Stimulated activated CD8-positive, alpha-beta memory T cell treated with anti-CD3 and anti-CD28 coated beads, Interleukin-4, amount 100 ng/mL, for 4 hours (primary cell): ENCODE results near the gene ST7L.

Experiments used
- DNase-seq, 2 donors: peaks; one replicate each; pipeline ENCODE4 v3.0.0-alpha.2; 2020; ENCODE audit warnings: low read depth in 2 of 2, low spot score in 1 of 2

Gene ST7L

DNA sequence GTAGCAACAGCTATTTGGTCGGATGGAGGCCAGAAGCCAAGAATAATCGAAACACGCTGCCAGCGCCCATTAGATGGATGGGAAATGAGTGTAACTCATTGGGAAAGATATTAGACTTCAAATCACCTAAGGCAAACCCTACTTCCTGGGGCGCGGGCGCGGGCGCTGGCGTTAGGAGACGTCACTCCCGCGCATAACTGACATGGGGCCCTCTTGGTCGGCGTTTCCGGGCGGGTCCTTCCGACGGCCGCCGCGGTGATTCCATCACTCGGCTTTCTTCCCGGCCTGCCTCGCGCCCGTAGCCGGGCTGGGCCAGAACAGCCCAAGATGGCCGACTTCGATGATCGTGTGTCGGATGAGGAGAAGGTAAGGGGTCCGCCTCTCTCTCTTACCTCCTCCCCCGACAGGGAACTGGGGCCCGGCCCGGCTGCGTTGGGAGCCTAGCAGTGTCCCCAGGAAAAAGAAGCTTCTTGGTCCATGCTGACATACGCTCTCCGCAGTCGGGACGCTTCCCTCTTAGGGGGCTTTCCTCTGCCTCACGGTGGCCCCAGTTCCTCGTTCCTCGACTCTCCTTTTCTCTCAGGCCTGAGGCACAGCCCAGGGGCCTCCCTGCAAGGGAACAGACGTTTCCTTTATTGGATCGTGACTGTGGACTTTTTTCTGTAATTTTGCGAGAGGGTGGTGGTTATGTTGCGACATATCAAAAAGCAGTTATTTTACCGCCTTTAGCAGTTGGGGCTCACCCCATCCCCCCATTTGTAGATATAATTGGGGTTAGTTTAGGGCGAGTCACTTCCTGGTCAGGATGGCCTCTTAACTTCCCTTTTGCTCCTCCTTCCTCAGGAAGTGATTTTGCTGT lies 806 bp upstream of the ST7L start, which contains the start of gene CAPZA1:
Gene CAPZA1 (plus strand): TSS at position 315 of the 859 bp plus-strand sequence. CDS start 13 bp downstream, at position 328.
- peak; percentile 80 to 82 for DNase-seq

- DNase-seq, result no peak
Observed at GRCh38 chr1:112618114-112618720, 724 bp downstream of the ST7L start.

- DNase-seq, result no peak
Observed at GRCh38 chr1:112614460-112615065, 4.4 kb downstream of the ST7L start.

DNA sequence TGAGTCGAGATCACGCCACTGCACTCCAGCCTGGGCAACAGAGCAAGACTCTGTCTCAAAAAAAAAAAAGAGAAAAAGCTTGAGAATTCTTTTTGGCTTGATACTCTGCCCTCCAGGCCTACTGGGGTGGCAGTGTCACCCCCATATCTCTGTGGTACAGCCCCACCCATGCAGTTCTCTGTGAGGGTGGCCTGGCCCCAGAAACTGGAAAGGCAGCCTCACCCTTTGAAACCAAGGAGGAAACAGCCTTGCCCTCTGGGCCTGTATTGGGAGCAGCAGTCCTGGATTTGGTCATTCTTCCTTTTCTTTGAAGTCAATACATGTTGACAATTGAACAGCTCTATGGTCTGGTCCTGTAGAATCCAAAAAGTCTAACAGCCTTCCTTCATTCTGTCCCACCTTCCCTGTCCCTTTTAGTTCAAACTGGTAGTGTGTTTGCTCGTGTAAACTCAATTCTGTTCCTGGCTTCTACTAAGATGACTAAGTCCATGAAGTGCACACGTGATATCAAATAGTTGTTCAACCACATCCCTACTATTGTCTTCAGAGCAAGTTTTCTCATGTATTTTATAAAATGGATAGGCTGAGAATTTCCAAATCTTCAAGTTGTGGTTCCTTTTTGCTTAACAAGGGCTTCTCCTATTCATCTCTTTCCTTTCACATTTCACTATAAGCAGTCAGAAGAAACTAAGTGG lies 13.2 kb downstream of the ST7L start:
- DNase-seq, result no peak

- no peak for DNase-seq
Observed at GRCh38 chr1:112603541-112603940, 15.4 kb downstream of the ST7L start.

- DNase-seq, result no peak
Observed at GRCh38 chr1:112603012-112603411, 15.9 kb downstream of the ST7L start.

DNA sequence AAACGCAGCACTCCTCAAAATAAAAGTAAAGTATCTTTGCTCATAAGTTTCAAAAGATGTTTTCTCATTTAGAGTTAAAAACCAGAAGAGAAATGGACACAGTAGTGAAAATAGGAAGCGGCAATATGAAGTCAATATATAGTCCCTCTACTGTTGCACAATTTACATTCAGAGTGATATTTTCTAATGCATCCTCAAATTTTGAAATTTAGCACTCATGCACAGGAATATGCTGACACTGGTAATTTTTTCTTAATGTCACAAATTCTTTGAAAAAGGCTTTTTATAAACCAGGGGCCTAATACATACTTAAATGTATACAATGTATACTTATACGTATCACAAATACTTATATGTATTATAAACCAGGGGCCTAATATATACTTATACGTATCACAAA lies 19.5 kb downstream of the ST7L start:
- DNase-seq, result no peak

DNA sequence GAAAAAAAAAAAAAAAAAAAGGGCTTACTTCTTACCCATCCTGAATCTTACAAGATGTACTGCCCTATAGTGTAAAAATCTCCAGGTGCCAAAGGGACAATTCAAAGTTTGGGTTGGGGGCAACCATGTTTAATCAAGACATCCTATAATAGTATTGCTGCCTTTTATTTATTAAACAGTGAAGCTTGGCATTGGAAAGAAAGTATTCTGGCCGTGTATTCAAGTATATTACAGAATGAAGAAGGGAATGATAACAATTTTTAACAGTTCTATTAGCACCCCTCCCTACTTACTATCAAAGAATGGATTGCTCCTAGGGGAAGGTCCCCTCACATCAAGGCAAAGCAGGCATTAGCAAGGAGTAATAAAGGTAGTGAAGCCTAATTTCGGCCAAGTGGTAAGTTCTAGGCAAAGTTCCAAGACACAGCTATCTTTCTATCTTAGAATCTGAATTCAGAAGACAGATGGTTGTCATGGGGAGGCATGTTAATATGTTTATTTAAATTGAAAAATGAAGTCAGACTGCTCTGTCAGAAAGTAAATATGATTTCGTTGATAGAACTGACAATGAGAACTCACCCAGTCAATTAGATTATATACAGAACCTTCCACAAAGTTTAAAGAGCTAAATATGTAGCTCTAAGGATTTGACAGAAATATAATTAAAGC lies 24.6 kb downstream of the ST7L start:
- DNase-seq, result no peak

GRCh38 chr1:112589766-112590165 lies 29.2 kb downstream of the ST7L start:
- DNase-seq, result no peak

DNA sequence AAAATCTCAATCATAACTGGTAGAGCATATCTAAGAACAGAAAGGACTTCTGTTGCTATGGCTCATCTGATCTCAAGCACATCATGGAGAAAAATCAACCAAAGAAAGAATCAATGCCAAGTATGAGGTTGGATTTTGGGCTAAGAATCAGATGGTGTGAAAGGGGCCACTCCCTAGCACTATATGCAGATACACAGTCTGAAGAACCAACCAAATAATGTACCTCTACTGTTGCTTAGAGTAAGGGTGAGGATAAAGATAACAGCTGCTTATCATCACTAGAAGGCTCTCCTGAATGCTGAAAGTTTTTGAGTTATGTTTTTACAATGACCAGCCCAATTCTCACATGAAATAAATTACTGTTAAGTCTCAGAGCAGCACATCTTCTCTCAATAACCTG lies 35.6 kb downstream of the ST7L start:
- no peak for DNase-seq

DNA sequence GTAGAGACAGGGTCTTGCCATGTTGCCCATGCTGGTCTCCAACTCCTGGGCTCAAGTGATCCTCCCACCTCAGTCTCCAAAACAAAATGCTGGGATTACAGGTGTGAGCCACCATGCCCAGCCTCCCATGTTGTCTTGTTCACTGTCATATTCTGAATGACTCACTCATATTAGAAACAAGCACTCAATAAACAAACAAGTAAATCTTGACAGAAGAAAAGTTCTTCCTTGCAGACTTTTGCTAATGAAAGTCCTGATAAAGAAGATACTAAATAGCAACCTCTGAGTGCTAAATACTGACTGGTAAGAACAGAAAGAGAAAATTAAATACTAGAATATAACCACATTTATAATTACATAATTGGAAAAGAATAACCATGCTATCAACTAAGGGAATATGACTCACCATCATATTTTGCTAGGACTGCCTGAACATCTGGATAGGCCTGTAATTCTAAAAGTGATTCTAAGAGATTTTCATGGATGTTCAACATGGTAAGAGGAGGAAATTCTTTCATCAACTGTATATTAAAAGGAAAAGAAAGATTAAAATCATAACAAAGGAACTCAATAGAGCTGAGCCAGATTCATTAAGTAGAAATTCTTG lies 37.3 kb downstream of the ST7L start:
- DNase-seq, result no peak

DNA sequence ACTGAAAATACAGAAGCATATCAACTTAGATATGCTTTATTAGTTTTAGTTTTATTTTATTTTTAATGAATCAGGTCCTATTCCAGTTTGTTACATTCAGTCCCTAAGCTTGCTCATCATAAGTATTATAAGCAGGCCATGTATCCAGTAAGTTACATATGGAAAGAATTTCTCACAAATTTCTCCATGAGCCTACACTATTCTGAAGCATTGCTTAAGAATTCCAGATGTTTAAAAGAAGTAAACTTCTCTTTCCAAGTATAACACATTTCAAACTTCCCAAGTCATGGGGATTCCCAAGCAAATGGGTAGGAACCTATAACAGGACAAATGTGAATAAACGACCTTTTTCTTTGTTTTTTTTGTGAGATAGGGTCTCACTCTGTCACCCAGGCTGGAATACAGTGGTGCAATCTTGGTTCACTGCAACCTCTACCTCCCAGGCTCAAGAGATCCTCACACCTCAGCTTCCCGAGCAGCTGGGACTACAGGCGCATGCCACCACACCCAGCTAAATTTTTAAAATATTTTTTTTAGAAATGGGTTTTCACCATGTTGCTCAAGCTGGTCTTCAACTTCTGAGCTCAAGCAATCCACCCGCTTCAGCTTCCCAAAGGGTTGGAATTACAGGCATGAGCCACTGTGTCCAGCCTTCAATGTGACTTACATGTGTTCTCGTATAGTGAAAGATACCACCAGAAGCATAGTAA lies 39.0 kb downstream of the ST7L start:
- no peak for DNase-seq

DNA sequence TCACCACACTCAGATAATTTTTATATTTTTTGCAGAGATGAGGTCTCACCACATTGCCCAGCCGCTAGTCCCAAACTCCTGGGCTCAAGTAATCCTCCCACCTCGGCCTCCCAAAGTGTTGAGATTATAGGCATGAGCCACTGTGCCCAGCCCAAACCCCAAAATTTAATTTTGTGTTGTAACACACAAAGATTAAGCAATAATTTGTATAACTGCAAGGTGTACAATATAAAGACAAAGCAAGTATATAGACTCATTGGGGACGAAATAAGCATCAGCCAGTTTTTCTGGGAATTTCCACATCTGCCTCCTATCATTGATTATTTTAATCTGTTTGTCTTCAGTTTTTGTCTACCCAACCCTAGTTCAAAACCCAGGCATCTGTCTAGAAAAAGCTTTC lies 42.7 kb downstream of the ST7L start:
- DNase-seq, result no peak

DNA sequence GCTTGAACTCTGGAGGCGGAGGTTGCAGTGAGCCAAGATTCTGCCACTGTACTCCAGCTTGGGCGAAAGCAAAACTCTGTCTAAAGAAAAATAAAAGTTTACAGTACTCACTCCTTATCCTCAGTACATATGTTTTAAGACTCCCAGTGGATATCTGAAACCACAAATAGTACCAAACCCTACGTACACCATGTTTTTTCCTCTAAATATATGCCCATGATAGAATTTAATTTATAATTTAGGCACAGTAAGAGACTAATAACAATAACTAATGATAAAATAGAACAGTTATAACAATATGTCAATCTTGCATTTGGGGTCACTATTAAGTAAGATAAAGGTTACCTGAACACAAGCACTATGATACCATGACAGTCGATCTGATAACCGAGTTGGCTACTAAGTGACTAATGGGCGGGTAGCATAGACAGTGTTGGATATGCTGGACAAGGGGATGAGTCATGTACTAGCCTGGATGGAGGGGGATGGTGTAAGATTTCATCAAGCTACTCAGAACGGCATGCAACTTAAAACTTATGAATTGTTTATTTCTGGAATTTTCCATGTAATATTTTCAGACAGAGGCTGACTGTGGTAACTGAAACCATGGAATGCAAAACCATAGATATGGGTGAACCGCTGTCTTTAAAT lies 43.7 kb downstream of the ST7L start:
- no peak for DNase-seq

DNA sequence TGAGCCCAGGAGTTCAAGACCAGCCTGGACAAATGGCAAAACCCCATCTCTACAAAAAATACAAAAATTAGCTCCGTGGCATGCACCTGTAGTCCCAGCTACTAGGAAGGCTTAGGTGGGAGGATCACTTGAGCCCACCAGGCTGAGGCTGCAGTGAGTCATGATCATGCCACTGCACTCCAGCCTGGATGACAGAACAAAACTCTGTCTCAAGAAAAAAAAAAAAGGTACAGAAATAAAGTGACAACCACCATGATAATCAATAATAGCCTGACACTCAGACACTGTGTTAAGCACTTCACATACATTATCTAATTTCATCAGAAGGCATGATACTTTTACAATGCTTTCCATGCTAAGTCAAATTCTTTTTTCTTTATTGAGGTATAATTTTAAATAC lies 53.1 kb downstream of the ST7L start:
- DNase-seq, result no peak

GRCh38 chr1:112564081-112564480 lies 54.9 kb downstream of the ST7L start:
- no peak for DNase-seq

- no peak for DNase-seq
Observed at GRCh38 chr1:112563341-112563740, 55.6 kb downstream of the ST7L start.

DNA sequence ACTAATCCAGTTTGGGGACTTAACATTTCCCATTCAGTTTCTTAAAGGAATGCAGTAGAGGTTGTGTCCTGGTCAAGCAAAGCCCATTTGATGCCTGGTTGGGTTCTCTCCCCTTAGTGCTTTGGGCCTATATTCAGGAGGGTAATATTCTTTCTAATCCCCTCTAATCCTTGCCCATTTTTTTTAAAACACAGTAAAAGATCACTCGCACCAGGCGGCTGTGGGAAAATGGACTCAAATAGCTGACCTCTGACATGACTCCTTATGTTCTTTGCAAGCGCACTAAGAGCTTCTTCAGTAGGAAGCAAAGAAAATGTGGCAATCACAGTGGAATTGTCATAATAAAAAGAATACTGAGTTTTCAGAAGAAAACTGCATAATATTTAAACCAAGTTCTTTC lies 60.3 kb downstream of the ST7L start:
- no peak for DNase-seq

DNA sequence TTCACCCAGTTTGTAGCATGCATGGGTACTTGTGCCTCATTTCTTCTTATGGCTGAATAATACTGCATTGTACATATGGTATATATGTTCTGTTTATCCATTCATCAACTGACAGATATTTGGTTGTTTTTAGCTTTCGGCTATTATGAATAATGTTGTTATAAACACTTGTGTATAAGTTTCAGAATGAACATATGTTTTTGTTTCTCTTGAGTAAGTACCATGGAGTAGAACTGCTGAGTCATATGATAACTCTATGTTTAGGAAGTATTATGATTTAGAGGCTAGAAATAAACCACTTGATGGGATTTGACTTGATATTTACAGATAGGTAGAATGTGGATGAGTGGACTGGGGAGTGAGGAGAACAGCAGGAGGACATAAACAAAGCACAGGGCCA lies 61.6 kb downstream of the ST7L start:
- DNase-seq, result no peak

- DNase-seq, result no peak
Observed at GRCh38 chr1:112554411-112554810, 64.5 kb downstream of the ST7L start.
